GM12892 (cell line): ENCODE data around the gene PROKR1.

Source experiments
- DNase-seq: peaks from one replicate; pipeline ENCODE4 v3.0.0; 2011; ENCODE audit not compliant: insufficient read length
- FAIRE-seq: peaks from 2 replicates; lab custom pipeline; 2011; peaks lifted over from hg19 to GRCh38; lab: Jason Lieb, UNC
- POLR2A ChIP-seq: IDR thresholded peaks from 2 replicates; pipeline ENCODE4 v1.6.1; 2011; ENCODE audit warnings: low read depth, low read length, control low read depth
- POLR2AphosphoS5 ChIP-seq: IDR thresholded peaks from 2 replicates; pipeline ENCODE4 v1.6.1; 2011; ENCODE audit warnings: low read depth, low read length, control low read depth
- TAF1 ChIP-seq: IDR thresholded peaks from 2 replicates; pipeline ENCODE4 v1.6.1; 2011; ENCODE audit warnings: low read depth, mild to moderate bottlenecking, control low read depth, low read length, borderline replicate concordance

PROKR1 gene

DNA sequence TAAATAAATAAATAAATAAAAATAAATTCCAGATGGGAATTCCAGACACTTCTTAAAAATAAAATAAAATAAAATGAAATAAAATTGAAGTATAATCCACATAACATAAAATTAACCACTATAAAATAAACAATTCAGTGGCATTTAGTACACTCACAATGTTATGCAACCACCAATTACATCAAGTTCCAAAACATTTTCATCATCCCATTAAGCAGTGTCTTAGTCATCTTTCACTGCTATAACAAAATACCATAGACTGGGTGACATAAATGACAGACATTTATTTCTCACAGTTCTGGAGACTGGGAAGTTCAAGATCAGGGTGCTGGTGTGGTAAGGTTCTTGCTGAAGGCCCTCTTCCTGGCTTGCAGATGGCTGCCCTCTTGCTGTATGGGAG is 22.6 kb upstream of the PROKR1 start:
- no peak for FAIRE-seq
- TF ChIP-seq POLR2A (no peak), TAF1 (no peak), POLR2AphosphoS5 (no peak)
- no peak for DNase-seq

DNA sequence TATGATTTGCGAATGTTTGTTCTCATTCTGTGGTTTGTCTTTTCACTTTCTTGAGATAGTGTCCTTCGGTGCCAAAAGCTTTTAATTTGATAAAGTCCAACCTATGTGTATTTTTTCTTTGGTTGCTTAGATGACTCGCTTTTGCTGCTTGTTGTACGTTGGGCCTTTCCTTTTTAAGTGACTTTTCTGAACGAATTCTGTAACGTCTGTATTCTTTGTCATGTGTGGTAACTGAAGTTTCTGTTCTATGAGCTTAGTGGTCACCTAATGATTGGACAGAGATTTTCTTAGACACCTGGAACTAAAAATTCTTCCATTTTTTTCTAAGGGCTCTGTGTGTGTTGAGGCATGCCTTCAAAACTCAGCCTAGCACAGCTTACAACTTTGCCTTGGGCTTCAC is 19.6 kb upstream of the PROKR1 start:
- DNase-seq (no peak), FAIRE-seq (no peak)
- TF ChIP-seq POLR2AphosphoS5 (no peak), POLR2A (no peak)

DNA sequence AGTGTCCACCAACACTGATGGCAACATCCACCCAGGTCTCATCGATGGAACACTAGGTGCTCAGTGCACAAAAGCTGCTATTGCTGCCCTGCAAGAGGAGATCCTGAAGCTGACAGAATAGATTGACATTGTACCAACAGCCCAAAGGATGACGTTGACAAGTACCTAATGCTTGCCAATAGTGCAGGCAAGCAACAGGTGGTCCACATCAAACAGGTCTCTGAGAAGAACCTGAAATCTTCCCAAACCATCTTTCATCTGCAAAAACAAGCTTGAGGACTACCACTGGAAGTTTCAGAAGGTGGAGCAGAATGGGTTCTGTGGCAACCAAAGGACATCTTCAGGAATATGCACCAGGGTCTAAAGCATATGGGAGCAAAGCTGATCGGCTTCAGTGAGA is 15.8 kb upstream of the PROKR1 start:
- no peak for DNase-seq
- TF ChIP-seq POLR2A, result no peak
- TF ChIP-seq TAF1, result no peak
- TF ChIP-seq POLR2AphosphoS5, result no peak
- FAIRE-seq, result no peak

DNA sequence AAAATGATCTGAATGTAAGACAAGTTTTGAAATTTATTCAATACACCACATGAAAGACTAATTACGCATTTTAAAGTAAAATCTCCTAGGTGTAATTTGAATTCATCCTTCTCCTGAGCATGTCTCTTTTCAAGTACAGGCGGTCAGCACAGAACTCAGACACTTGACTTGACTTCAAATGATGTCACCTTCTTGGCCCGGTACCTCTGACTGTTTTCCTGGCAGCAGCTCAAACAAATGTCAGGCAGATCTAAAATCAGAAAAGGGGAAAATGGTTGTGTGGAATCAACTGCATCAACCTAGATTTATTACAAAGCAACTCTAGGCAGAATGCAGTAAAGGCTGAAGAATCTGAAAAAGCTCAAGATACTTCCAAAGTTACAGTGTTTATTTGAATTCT is 11.4 kb upstream of the PROKR1 start:
- no peak for FAIRE-seq
- no peak for DNase-seq
- no peak for TF ChIP-seq POLR2AphosphoS5
- TF ChIP-seq TAF1, result no peak
- no peak for TF ChIP-seq POLR2A

DNA sequence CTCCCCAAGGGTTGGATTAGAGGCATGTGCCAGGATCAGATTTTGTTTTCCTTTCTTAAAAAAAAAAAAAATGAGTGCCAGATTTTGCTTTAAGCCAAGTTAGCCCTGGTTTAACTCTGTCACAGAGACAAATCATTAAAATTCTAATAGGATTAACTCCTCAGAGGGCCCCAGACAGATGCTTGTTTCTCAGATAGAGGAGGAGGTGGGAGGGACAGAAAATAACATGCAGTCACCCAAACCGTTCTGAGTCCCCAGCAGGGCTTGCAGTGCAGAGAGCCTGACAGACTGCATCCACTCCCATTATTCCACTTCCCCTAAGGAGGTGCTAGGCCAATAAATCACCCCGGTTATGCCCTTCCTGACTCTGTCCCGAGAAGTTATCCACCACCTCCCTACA is 6.3 kb upstream of the PROKR1 start:
- DNase-seq (no peak), FAIRE-seq (no peak)
- TF ChIP-seq POLR2A (no peak), POLR2AphosphoS5 (no peak), TAF1 (no peak)

DNA sequence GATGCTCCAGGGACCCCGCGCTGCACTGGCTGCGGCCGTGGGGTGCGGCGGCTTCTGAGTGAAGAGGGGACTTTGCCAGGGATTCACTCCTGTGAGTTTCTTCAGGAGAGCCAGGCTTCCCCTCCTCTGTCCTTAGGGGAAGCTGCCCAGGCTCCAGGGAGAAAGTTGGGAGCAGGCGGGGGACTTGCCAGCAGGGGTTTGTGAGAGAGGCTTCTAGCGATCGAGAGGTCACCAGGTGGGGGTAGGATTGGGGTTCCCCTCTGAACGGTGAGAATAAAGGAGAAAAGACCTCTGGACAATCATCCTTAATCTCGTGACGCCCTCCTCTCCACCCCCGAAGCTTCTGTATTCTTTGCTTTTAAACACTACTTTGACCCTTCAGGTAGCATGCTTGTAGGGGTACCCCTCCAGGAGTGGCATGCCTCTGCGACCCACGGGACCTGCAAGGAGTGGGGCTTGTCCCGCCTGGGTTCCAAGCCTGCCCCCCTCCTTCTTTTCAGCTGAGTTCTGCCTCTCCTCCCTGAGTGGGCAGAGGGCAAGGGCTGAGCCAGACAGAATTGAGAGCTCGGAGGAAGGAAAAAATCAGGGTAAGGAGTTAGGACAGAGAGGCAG is 601 bp downstream of the PROKR1 start:
- TF ChIP-seq TAF1, result no peak
- TF ChIP-seq POLR2AphosphoS5, result no peak
- no peak for TF ChIP-seq POLR2A
- FAIRE-seq (no peak), DNase-seq (no peak)

DNA sequence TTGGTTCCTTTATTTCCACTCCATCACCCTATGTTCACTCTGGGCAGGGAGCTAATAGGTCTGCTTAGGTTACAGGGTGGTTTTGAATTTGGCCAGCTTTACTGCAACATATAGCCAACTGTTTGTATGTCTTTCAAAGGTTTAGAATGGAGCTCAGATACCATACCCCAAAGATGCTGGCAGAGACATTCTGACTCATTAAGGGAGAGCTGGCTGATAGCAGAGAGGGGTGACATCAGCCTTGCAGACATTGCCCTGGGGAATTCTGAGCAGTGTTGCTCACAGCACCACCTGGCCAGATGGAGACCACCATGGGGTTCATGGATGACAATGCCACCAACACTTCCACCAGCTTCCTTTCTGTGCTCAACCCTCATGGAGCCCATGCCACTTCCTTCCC is 2.1 kb downstream of the PROKR1 start:
- no peak for DNase-seq
- TF ChIP-seq TAF1 (no peak), POLR2A (no peak), POLR2AphosphoS5 (no peak)
- FAIRE-seq, result no peak

DNA sequence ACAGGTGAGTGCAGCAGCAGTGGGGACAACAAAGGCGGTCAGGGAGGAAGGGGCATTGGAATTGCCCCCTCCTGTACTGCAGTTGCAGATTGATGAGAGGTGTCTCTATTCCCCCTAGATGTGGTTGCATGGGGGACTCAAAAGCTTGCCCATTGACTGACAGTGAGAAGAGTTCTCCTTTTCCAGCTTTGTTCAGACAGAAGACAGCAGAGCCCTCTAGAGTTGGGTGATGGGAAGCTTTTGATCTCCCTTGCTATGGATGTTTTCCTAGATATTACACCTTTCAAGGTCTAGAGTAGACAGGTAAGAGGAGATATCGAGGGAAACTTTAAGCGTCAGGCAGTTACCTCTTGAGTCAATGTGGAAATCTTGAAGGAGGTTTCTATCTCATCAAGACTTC is 2.9 kb downstream of the PROKR1 start:
- FAIRE-seq, result no peak
- TF ChIP-seq POLR2AphosphoS5, result no peak
- no peak for TF ChIP-seq TAF1
- no peak for TF ChIP-seq POLR2A
- DNase-seq, result no peak

DNA sequence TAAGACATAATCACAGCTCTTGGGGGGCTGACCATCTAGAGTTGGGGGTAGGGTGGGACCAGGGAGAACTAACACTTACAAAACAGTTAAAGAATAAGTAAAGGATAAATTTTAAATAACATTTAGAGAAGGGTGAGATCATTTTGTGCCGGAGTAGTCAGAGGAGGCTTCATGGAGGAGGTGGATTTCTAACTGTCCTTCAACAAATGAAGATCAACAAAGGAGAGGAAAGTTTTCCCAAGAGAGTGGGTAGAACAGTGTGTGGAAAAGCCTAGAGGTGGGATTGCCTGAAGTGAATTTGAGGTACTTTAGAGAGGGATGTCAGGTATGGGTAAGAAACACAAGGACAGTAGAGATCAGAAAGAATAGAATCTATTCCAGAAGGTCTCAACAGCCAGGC is 7.3 kb downstream of the PROKR1 start:
- TF ChIP-seq POLR2A (no peak), TAF1 (no peak), POLR2AphosphoS5 (no peak)
- DNase-seq (no peak), FAIRE-seq (no peak)

DNA sequence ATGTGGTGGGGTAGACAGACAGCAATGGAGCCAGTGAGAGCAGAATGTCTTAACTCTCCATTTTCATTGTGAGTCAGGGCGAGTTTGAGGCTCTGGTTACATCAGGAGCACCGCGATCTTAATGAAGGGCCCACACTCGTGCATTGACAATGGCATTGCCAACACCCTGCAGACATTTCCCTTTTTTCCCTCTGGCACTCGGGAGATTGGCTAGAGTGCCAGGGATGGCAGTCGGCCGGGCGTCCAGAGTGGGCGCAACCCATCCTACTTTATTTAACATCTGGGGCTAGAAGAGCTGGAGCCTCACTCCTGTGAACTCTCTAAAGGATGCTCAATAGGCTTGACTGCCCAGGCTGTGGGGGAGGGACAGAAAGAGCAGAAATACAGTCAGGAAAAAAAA is 9.7 kb downstream of the PROKR1 start:
- no peak for FAIRE-seq
- no peak for DNase-seq
- TF ChIP-seq TAF1 (no peak), POLR2AphosphoS5 (no peak), POLR2A (no peak)

DNA sequence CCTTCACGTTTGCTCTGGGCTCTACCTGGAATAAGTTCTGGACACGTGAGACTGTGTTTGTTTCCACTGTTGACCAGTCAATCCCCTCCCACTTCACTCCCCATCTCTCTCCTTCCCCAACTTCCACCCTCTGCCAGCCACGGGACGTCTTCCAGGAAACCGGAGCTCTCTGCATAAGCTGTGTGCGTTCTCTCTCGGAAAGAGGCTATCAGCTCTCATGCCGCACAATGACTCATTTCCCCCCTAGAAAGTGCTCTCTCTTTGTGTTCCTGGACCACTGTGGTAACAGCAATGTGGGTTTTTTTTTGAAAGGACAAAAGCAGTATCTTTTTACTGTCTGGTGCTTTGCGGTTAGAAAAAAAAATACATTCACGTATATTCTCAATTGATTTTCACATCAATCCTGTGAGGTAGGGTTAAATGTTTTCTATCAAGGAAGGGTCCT is 10.2 kb downstream of the PROKR1 start:
- no peak for TF ChIP-seq POLR2A
- TF ChIP-seq TAF1, result no peak
- no peak for TF ChIP-seq POLR2AphosphoS5
- peak; percentile 18 for DNase-seq
- FAIRE-seq, result peak; percentile 73

DNA sequence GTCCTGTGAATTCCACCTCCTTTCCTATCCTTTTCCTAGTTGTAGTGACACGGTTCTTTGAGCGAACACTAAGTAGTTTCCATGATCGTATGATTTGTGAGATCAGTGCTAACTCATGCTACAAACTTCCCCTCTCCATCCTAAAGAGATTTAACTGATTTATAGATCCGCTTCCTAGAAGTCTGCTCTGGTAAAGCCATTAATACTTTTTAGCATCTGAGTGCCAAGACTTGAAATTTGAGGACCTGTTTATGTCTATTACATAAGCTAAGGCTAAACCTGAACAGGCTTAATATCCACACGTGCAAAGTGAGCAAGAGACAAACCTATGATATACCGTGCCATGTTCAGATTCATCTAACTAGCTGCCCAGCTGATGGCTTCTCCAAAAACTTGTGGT is 14.9 kb downstream of the PROKR1 start:
- DNase-seq, result no peak
- no peak for FAIRE-seq
- TF ChIP-seq TAF1 (no peak), POLR2AphosphoS5 (no peak), POLR2A (no peak)
